Hepatocyte (in vitro differentiated cells): Measurements from ENCODE around the gene SAFB2.

Experiments used
- CTCF ChIP-seq: fragments of 200-600 bp; sonication (generic); IDR thresholded peaks from 2 replicates; pipeline ENCODE4 v1.5.1; 2016; ENCODE audit warnings: antibody characterized with exemption, mild to moderate bottlenecking; ENCODE audit not compliant: poor library complexity
- EZH2 ChIP-seq: fragments of 200-600 bp; sonication (generic); IDR thresholded peaks from 2 replicates; pipeline ENCODE4 v1.6.1; 2016; ENCODE audit warnings: antibody characterized with exemption, mild to moderate bottlenecking, borderline replicate concordance

DNA sequence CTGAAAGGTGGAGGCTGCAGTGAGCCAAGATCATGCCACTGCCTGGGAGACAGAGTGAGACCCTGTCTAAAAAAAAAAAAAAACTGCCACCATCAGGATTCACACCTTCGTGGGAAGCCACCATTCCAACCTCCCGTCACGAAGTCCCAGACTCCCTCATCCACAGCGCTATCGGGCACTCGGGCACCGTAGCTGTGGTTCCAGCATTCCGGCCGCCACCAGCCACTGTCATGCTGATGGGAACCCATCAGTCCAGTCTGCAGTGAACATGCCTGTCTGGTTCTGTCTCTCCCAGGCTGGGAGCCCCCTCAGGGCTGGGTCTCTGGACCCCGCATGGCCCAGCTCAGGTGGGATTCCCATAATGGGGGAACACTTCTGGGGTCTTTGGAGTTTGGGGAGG, 82.4 kb downstream of the SAFB2 start:
- TF ChIP-seq EZH2 (no peak), CTCF (no peak)
